CD4-positive, alpha-beta T cell treated with Interferon gamma for 1 hour (primary cell): ENCODE measurements around the gene PTPN21.

Source experiments
- DNase-seq: peaks from one replicate; pipeline ENCODE4 v3.0.0-alpha.2; 2020

The PTPN21 gene

DNA sequence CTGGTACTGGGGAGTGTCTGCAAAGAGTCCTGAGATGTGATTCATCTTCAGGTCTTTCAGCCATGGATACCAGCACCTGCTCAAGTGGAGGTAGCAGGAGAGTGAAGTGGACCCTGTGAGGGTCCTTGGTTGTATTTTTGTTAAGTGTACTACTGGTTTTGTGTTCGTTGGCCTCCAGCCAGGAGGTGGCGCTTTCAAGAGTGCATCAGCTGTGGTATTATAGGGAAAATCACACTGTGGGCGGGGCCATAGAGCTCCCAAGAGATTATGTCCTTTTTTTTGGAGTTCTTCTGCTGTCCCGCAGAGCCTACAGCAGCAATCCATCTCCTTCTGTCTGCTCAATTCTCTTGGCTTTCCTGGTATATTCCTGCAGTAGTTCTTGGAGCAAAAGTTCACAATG lies 102.6 kb downstream of the PTPN21 start:
- DNase-seq, result no peak

DNA sequence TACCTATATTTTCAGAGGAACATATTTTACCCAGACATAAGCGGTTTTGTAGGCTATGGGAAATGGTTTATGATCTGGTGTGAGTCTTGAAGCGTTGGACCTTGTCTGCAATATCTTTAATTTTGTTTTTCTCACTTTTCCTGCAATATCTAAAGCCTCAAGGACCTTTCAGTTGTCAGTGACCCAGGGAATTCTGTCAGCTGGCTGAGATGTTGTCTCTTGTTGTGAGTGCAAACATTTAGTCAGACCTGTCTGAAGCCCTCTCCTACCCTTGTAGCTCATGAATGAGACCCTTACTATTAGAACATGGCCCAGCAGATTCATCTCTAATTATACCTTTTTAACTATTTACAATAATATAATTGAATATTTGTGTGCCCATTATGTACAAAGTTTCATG lies 115.7 kb downstream of the PTPN21 start:
- no peak for DNase-seq

DNA sequence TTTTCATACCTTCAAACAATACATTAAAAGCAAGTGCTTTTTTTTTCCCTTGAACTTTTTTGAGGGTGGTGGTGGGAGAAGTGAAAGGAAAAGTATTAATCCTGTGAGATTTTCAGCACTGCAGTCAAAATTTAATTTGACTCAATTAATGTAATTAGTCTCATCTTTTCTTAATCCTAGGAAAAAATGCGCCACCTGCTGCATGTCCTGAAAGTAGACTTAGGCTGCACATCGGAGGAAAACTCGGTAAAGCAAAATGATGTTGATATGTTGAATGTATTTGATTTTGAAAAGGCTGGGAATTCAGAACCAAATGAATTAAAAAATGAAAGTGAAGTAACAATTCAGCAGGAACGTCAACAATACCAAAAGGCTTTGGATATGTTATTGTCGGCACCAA lies 117.1 kb downstream of the PTPN21 start:
- no peak for DNase-seq

DNA sequence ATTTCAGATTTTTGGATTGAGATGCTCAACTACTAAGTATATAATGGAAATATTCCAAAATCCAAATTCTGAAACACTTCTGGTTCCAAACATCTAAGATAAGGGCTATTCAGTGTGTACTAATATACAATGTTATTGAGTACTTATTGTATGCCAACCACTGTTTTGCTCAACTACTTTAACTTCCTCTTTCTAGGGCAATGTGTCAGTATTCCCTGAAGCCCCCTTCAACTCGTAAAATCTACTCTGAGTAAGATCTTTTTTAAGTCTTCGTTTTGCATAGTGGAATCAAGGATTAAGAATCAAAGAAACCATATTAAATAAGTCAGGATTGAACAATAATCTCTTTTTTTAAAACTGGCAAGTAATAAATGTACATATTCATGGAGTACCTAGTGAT lies 123.8 kb downstream of the PTPN21 start:
- DNase-seq, result no peak

DNA sequence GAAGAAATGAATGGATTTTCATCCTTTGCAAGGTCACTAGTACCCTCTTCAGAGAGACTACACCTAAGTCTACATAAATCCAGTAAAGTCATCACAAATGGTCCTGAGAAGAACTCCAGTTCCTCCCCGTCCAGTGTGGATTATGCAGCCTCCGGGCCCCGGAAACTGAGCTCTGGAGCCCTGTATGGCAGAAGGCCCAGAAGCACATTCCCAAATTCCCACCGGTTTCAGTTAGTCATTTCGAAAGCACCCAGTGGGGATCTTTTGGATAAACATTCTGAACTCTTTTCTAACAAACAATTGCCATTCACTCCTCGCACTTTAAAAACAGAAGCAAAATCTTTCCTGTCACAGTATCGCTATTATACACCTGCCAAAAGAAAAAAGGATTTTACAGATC lies 128.5 kb downstream of the PTPN21 start:
- no peak for DNase-seq

DNA sequence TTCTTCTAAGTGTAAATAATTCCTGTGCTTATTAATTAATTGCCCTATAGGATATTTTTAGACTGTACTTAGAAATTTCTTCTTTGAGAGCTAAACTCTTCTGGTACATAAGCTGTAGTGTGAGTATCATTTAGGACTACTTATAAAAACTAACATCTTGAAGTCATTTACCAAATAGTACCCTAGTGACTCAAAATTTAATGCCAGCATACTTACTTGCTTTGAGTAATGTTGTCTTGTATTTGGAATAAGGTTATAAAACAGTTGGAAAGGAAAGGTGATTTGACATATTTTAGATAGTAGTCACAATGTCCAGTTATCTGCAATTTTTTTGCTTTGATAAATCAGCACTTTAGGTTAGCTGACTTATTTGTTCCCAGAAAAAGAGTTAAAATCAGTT lies 130.2 kb downstream of the PTPN21 start:
- DNase-seq, result no peak

DNA sequence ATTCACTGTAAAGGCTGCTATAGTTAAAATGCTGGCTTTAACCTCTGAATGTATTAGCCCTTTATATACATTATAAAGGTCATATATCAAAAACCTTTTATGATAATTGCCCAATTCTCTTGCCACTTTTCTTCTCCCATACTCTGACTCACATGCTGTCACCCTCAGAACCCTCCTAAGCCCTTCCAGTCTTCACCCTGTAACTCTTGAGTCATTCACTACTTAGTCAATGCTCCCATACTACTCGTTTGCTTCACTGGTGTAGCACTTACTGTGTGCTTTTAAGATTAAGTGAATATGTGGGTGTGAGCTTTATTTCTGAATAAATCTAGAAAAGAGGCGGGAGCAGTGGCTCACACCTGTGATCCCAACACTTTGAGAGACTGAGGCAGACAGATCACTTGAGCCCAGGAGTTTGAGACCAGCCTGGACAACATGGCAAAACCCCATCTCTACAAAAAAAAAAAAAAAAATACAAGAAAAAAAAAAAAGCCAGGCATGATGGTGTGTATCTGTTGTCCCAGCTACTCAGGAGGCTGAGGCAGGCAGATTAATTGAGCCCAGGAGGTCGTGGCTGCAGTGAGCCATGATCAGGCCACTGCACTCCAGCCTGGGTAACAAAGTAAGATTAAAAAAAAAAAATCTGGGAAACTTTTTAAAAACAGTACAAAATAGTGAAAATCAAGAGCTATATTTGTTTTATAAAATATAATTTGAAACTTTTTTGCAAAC lies 131.7 kb downstream of the PTPN21 start:
- no peak for DNase-seq

DNA sequence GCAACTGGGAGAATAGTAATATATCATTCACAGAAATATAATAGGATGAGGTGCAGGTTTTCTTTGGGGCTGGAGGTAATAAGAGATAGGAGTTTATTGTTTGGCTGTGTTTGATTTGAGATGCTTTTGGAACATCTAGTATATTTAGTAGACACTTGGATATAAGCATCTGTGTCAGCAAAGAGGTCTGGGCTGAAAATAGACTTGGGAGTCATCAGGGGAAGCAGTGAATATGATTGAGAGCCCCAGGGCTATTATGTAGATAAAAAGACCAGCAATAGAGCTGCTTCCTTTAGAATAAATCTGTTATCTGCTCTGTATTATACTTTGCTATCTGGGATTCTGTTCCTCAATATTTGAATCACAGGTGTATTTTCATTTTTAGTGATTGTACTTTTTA lies 132.8 kb downstream of the PTPN21 start:
- DNase-seq, result no peak

DNA sequence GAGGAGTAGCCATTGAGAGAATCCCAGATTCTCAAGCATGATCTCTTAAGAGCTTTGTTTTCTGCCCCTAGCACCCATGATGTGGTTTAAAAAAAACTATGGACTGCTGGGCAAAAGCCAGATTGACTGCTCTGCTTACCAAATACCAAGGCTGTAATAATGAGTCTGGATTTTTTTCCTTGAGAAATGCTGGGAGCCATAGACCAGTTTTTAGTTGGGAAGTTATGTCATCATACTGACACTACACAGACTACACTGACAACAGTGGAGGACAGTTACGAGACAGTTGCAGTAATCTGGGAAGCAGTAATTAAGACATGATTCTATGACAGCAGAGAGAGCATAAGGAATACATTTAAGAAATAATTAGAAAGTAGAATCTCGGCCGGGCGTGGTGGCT lies 133.5 kb downstream of the PTPN21 start:
- DNase-seq, result no peak

DNA sequence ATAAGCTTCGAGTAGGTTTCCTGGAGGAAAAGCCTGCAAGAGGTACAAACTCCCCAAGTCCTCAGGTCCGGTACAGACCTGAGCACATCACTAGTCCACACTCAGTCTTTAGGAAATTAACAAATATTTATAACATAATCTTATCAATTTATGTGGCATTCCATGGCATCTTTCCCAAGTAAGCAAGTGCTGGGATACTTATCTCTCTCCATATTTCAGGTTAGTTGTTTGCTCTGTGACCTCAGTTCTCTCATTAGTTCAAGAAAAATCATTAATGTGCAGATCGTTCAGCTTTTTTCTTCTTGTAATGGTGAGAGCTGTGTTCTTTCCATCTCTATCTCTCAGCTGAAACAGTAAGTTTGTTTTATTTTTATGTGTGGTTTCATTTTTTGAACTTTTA lies 134.6 kb downstream of the PTPN21 start:
- DNase-seq, result no peak

DNA sequence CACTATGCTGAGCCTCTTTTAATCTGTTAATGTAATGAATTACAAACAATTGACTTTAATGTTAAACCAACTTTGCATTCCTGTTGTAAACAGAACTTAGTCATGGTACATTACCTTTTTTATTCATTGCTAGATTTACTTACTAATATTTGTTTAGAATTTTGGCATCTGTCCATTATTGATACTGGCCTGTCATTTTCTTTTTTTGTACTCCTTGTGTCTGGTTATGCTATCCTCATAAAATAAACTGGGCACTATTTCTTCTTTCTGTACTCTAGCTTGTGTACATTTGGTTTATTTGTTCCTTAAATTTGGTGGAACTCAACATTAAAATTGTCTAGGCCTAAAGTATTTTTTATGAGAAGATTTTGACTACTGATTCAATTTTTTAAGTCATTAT lies 137.2 kb downstream of the PTPN21 start:
- no peak for DNase-seq
